HepG2 (cell line): Measurements from ENCODE around the gene IRS2. TPM values are rescaled to one million over a fixed set of nuclear protein-coding genes. Genes with fewer than 3 reads are reported as not detected.
A peak's percentile ranks its signal among the peaks of the same experiment; 100 is the strongest.

Experiments used
- ATAC-seq: fragments of 200-7000 bp; cut with Tn5 transposase; 3 replicates; pipeline ENCODE4 v1.9.1; 2020; ENCODE audit warnings: mild to moderate bottlenecking, moderate library complexity
- BruUV-seq: library from RNA; stranded (reverse); fragments of 400-500 nt; replicated peaks from 2 replicates; lab custom pipeline; 2021; lab: Mats Ljungman, UMichigan
- CTCF ChIA-PET: fragments of 300-600 bp; formaldehyde crosslinking; extraction: SDS; loops from one replicate; lab custom pipeline; 2021; ENCODE audit warnings: low total read pairs, inconsistent platforms, low intra/inter-chr PET ratio; lab: Yijun Ruan, JAX
- POLR2A ChIA-PET: fragments of 350-600 bp; sonication (Branson Sonifier 250); formaldehyde crosslinking; loops from one replicate; lab custom pipeline; 2020; ENCODE audit warnings: antibody characterized with exemption, inconsistent platforms; lab: Yijun Ruan, JAX
- DNase-seq: peaks from one replicate; pipeline ENCODE4 v3.0.0-alpha.2; 2015; ENCODE audit warnings: low spot score
- FAIRE-seq: peaks from 3 replicates; lab custom pipeline; 2011; peaks lifted over from hg19 to GRCh38; lab: Jason Lieb, UNC
- H2AFZ ChIP-seq: one replicate; pipeline ENCODE4 v1.6.1; 2011; ENCODE audit warnings: low read length, inconsistent platforms
- H3K27ac ChIP-seq: fragments of 300-600 bp; 3 replicates; pipeline ENCODE4 v1.8.0; 2011; ENCODE audit warnings: mixed run types, mild to moderate bottlenecking, mixed read lengths, low read length, inconsistent platforms; ENCODE audit not compliant: insufficient read depth; ENCODE audit errors: extremely low read length
- H3K27me3 ChIP-seq, 2 experiments: fragments of 200-600 bp in 1 of 2; 2 replicates in 1 of 2; 3 replicates in 1 of 2; pipeline versions ENCODE4 v1.6.0 to v1.8.0; 2011; ENCODE audit warnings: low read length in 2 of 2, mild to moderate bottlenecking in 2 of 2, moderate library complexity in 2 of 2, inconsistent platforms in 1 of 2; ENCODE audit not compliant: insufficient read depth in 2 of 2, control insufficient read depth in 1 of 2
- H3K36me3 ChIP-seq, 2 experiments: fragments of 200-600 bp in 1 of 2; replicated peaks in 1 of 2; 2 replicates in 1 of 2; 3 replicates in 1 of 2; pipeline versions ENCODE4 v1.5.1 to v1.8.0; 2011; ENCODE audit warnings: low read length in 2 of 2, inconsistent platforms in 1 of 2; ENCODE audit not compliant: insufficient read depth in 2 of 2, control insufficient read depth in 1 of 2
- H3K4me1 ChIP-seq: 2 replicates; pipeline ENCODE4 v1.5.1; 2012; ENCODE audit warnings: low read length, inconsistent platforms; ENCODE audit not compliant: insufficient read depth
- H3K4me2 ChIP-seq: 2 replicates; pipeline ENCODE4 v1.6.0; 2011; ENCODE audit warnings: low read depth, low read length, inconsistent platforms
- H3K4me3 ChIP-seq, 3 experiments: fragments of 200-600 bp in 1 of 3; sonication (generic), shearing (Covaris generic) in 1 of 3; replicated peaks in 1 of 3; 2 replicates each; pipeline ENCODE4 v1.5.1; 2011 to 2016; ENCODE audit warnings: low read length in 3 of 3, inconsistent platforms in 2 of 3, low read depth in 2 of 3, mild to moderate bottlenecking in 2 of 3, control low read depth in 1 of 3, mixed read lengths in 1 of 3; ENCODE audit not compliant: insufficient read depth in 1 of 3
- H3K79me2 ChIP-seq: one replicate; pipeline ENCODE4 v1.6.1; 2011; ENCODE audit warnings: low read length, inconsistent platforms; ENCODE audit not compliant: insufficient read depth
- H3K9ac ChIP-seq: 2 replicates; pipeline ENCODE4 v1.6.0; 2011; ENCODE audit warnings: mild to moderate bottlenecking, low read depth, low read length, inconsistent platforms; ENCODE audit not compliant: insufficient read depth
- H3K9me3 ChIP-seq: 2 replicates; pipeline ENCODE4 v1.5.1; 2012; ENCODE audit warnings: mild to moderate bottlenecking, low read length
- H4K20me1 ChIP-seq: 2 replicates; pipeline ENCODE4 v1.6.0; 2011; ENCODE audit warnings: inconsistent platforms, mild to moderate bottlenecking, low read length, moderate library complexity; ENCODE audit not compliant: insufficient read depth
- CREB1 ChIP-seq, 2 experiments: fragments of 450-650 bp in 1 of 2; IDR thresholded peaks; 2 replicates each; pipeline ENCODE4 v1.6.1; 2016 to 2017; ENCODE audit warnings: control low read depth in 1 of 2, mild to moderate bottlenecking in 1 of 2, missing compliant biosample characterization in 1 of 2, missing genetic modification characterization in 1 of 2
- CTCF ChIP-seq: sonication (generic); formaldehyde crosslinking; IDR thresholded peaks from 2 replicates; pipeline ENCODE4 v1.5.0; 2020; ENCODE audit warnings: mild to moderate bottlenecking, missing genetic modification reagents, moderate library complexity
- MEIS2 ChIP-seq: sonication (generic); formaldehyde crosslinking; IDR thresholded peaks from 2 replicates; pipeline ENCODE4 v1.9.0; 2021; ENCODE audit warnings: mild to moderate bottlenecking, missing genetic modification reagents
- STAG1 ChIP-seq: sonication (generic); formaldehyde crosslinking; IDR thresholded peaks from 2 replicates; pipeline ENCODE4 v1.4.0; 2020; ENCODE audit warnings: missing genetic modification reagents
- WGBS: methylation state at CpG from one replicate; pipeline ENCODE4 v1.1.6; 2017; ENCODE audit warnings: low lambda C conversion rate; 5-methylcytosine and 5-hydroxymethylcytosine counted together
- in situ Hi-C: cut with HindIII; loops from 2 replicates; pipeline ENCODE4 v1.10.0; 2017; ENCODE audit warnings: low pct_unique_long_range_greater_than_20kb; ENCODE audit not compliant: extremely low pct_ligation_motif_present
- intact Hi-C: fragments of 100-400 bp; cut with micrococcal nuclease; formaldehyde crosslinking; loops from one replicate; pipeline ENCODE4 v1.10.0; 2022; ENCODE audit not compliant: unreplicated experiment
- polyA plus RNA-seq, 8 experiments: library from polyadenylated mRNA; depleted of rRNA in 3 of 8; stranded (reverse) in 7 of 8; unstranded in 1 of 8; fragments of >200 nt; fragmentation: Illumina TruSeq in 4 of 8; extraction: Trizol in 4 of 8; gene quantifications; 2 replicates each; pipeline versions ENCODE4 v1.2.1 to v1.2.3, GENCODE V29; 2011 to 2016; ENCODE audit warnings: low read depth in 4 of 8, missing spikeins in 1 of 8, mixed read lengths in 1 of 8; ENCODE audit not compliant: insufficient read depth in 1 of 8
- total RNA-seq, 5 experiments: library from RNA; depleted of rRNA; stranded (reverse); fragments of >200 nt; fragmentation: Illumina TruSeq; extraction: Trizol; gene quantifications; 2 replicates each; pipeline ENCODE4 v1.2.3, GENCODE V29; 2016; ENCODE audit warnings: low read depth in 1 of 5

Gene IRS2
- total and polyA plus RNA-seq, 2 of the 13 experiments (the other 11 are each of a cell fraction or from before 2014, with no cell fraction given), result 0.02 to 0.04 TPM

- WGBS, result 43% methylated on average over 8 of the region's 10 CpGs
Measured at GRCh38 chr13:109764470-109765291, 21.7 kb downstream of the IRS2 start.

More at GRCh38 chr13:109764470-109765291, 21.7 kb downstream of the IRS2 start:
- in situ Hi-C loops (no loop called here), intact Hi-C loops (no loop called here)
- POLR2A ChIA-PET, result no interaction called here
- Histone ChIP-seq H3K4me3 (no peak overlapping the region), H3K27ac (no peak overlapping the region), H4K20me1 (no peaks in the 10 kb centered on the region), H3K4me1 (no peaks in the 10 kb centered on the region), H2AFZ (no peak overlapping the region), H3K79me2 (no peaks in the 10 kb centered on the region)
- no peak; the same call in 2 of the 3 replicates for ATAC-seq
- TF ChIP-seq CTCF, result 0 out of 2 replicates have a peak, but pooled peaks have one; percentile 19
- TF ChIP-seq CREB1 (IDR thresholded peaks at IDR 0.05), result peak; percentile 63
- TF ChIP-seq CREB1 (CRISPR knock-in tag; IDR thresholded peaks at IDR 0.05), result no peak
- TF ChIP-seq MEIS2 (CRISPR knock-in tag), result no peak
- peak; percentile 25; the same call in 1 of the 2 replicates for TF ChIP-seq STAG1 (CRISPR knock-in tag)
- TF ChIP-seq, all 625 proteins: peak for 3
- no peaks in the 10 kb centered on the region for H3K9me3 ChIP-seq
- CTCF ChIA-PET, result no interaction called here
- H3K36me3 ChIP-seq, result no peaks in the 10 kb centered on the region
- H3K9ac ChIP-seq, result no peak overlapping the region
- no peaks in the 10 kb centered on the region for H3K27me3 ChIP-seq
- no peak overlapping the region for H3K4me2 ChIP-seq
- FAIRE-seq, result no peak
- no peak for DNase-seq
- BruUV-seq, result no TSS peak
